ENCODE data around the gene AAMDC. TPM values are rescaled to one million over a fixed set of nuclear protein-coding genes. Genes with fewer than 3 reads are reported as not detected.
"Not testable (repeated sequence)": the region's sequence is repeated elsewhere in the genome, so short reads cannot be mapped to it uniquely, and the experiment has no call there.

Gene AAMDC
- total and polyA plus RNA-seq, 2 donors (not counting 1 experiment from before 2014, with no cell fraction given): 1.9 to 7.5 TPM

- H3K27ac ChIP-seq (ENCODE audit: low read length in 2 of 2); H3K9ac ChIP-seq (ENCODE audit: low read length); CTCF ChIA-PET; H3K4me3 ChIP-seq (ENCODE audit: control extremely low read depth in 1 of 5, extremely low read depth in 1 of 5, insufficient read depth in 1 of 5, low read depth in 2 of 5, low read length in 4 of 5); H3K4me3 Mint-ChIP-seq; H3K4me1 ChIP-seq (ENCODE audit: control insufficient read depth in 2 of 2, insufficient read depth in 2 of 2, low read length in 2 of 2); H3K9me3 Mint-ChIP-seq (ENCODE audit: insufficient read depth); H3K27me3 ChIP-seq (replicated peaks in 1 of 4; ENCODE audit: control extremely low read depth in 1 of 4, control insufficient read depth in 3 of 4, insufficient read depth in 4 of 4, low read length in 3 of 4); H3K4me1 Mint-ChIP-seq; intact Hi-C loops (cut with micrococcal nuclease); H3K79me2 ChIP-seq (ENCODE audit: control insufficient read depth, insufficient read depth, low read length); DNase-seq; H3K27me3 Mint-ChIP-seq; ATAC-seq (ENCODE audit: low read depth); H2AFZ ChIP-seq (ENCODE audit: insufficient read depth, low read depth, low read length, poor library complexity, severe bottlenecking); H3K4me2 ChIP-seq (replicated peaks; ENCODE audit: low read depth, low read length, poor library complexity, severe bottlenecking); H3K27ac Mint-ChIP-seq; H3K9me3 ChIP-seq (ENCODE audit: control extremely low read depth in 1 of 3, control insufficient read depth in 2 of 3, insufficient read depth in 1 of 3, low read length in 2 of 3); POLR2A ChIA-PET; H4K20me1 ChIP-seq (ENCODE audit: control insufficient read depth, insufficient read depth, low read length, poor library complexity, severe bottlenecking): not testable (repeated sequence)
- H3K36me3 ChIP-seq (replicated peaks in 1 of 2; ENCODE audit: control extremely low read depth in 1 of 2, control insufficient read depth in 1 of 2, extremely low read depth in 1 of 2, insufficient read depth in 2 of 2, low read length in 1 of 2): peaks cover 0 to 22% of the 10 kb centered on the region in 2 experiments
Observed at GRCh38 chr11:77890100-77890614, 69.2 kb downstream of the AAMDC start.

GRCh38 chr11:77890619-77891056 is 69.7 kb downstream of the AAMDC start:
- H3K9me3 Mint-ChIP-seq (ENCODE audit: insufficient read depth); CTCF ChIA-PET; DNase-seq; H2AFZ ChIP-seq (ENCODE audit: insufficient read depth, low read depth, low read length, poor library complexity, severe bottlenecking); H3K4me3 Mint-ChIP-seq; H3K27ac ChIP-seq (ENCODE audit: low read length in 2 of 2); H3K9ac ChIP-seq (ENCODE audit: low read length); H3K4me3 ChIP-seq (ENCODE audit: control extremely low read depth in 1 of 5, extremely low read depth in 1 of 5, insufficient read depth in 1 of 5, low read depth in 2 of 5, low read length in 4 of 5); H4K20me1 ChIP-seq (ENCODE audit: control insufficient read depth, insufficient read depth, low read length, poor library complexity, severe bottlenecking); H3K27ac Mint-ChIP-seq; H3K27me3 ChIP-seq (replicated peaks in 1 of 4; ENCODE audit: control extremely low read depth in 1 of 4, control insufficient read depth in 3 of 4, insufficient read depth in 4 of 4, low read length in 3 of 4); intact Hi-C loops (cut with micrococcal nuclease); H3K4me2 ChIP-seq (replicated peaks; ENCODE audit: low read depth, low read length, poor library complexity, severe bottlenecking); H3K27me3 Mint-ChIP-seq; H3K4me1 ChIP-seq (ENCODE audit: control insufficient read depth in 2 of 2, insufficient read depth in 2 of 2, low read length in 2 of 2); H3K4me1 Mint-ChIP-seq; H3K9me3 ChIP-seq (ENCODE audit: control extremely low read depth in 1 of 3, control insufficient read depth in 2 of 3, insufficient read depth in 1 of 3, low read length in 2 of 3); H3K79me2 ChIP-seq (ENCODE audit: control insufficient read depth, insufficient read depth, low read length); ATAC-seq (ENCODE audit: low read depth); POLR2A ChIA-PET: not testable (repeated sequence)
- no CpG with 5 or more reads among the region's 4 CpGs for WGBS (ENCODE audit: insufficient coverage)
- H3K36me3 ChIP-seq (replicated peaks in 1 of 2; ENCODE audit: control extremely low read depth in 1 of 2, control insufficient read depth in 1 of 2, extremely low read depth in 1 of 2, insufficient read depth in 2 of 2, low read length in 1 of 2): peaks cover 0 to 22% of the 10 kb centered on the region in 2 experiments

- ATAC-seq (ENCODE audit: low read depth): not testable (repeated sequence)
Observed at GRCh38 chr11:77891256-77891655, 70.3 kb downstream of the AAMDC start.

GRCh38 chr11:77891703-77892102 is 70.8 kb downstream of the AAMDC start:
- CTCF ChIA-PET; H3K9ac ChIP-seq (ENCODE audit: low read length); H3K4me3 Mint-ChIP-seq; H4K20me1 ChIP-seq (ENCODE audit: control insufficient read depth, insufficient read depth, low read length, poor library complexity, severe bottlenecking); H3K27me3 Mint-ChIP-seq; ATAC-seq (ENCODE audit: low read depth); H3K4me3 ChIP-seq (ENCODE audit: control extremely low read depth in 1 of 5, extremely low read depth in 1 of 5, insufficient read depth in 1 of 5, low read depth in 2 of 5, low read length in 4 of 5); intact Hi-C loops (cut with micrococcal nuclease); H3K4me1 ChIP-seq (ENCODE audit: control insufficient read depth in 2 of 2, insufficient read depth in 2 of 2, low read length in 2 of 2); H3K27ac Mint-ChIP-seq; POLR2A ChIA-PET; DNase-seq; H3K9me3 ChIP-seq (ENCODE audit: control extremely low read depth in 1 of 3, control insufficient read depth in 2 of 3, insufficient read depth in 1 of 3, low read length in 2 of 3); H3K79me2 ChIP-seq (ENCODE audit: control insufficient read depth, insufficient read depth, low read length); H3K27ac ChIP-seq (ENCODE audit: low read length in 2 of 2); H3K9me3 Mint-ChIP-seq (ENCODE audit: insufficient read depth); H2AFZ ChIP-seq (ENCODE audit: insufficient read depth, low read depth, low read length, poor library complexity, severe bottlenecking); H3K4me2 ChIP-seq (replicated peaks; ENCODE audit: low read depth, low read length, poor library complexity, severe bottlenecking); H3K27me3 ChIP-seq (replicated peaks in 1 of 4; ENCODE audit: control extremely low read depth in 1 of 4, control insufficient read depth in 3 of 4, insufficient read depth in 4 of 4, low read length in 3 of 4); H3K4me1 Mint-ChIP-seq: not testable (repeated sequence)
- peaks cover 0 to 13% of the 10 kb centered on the region in 2 experiments for H3K36me3 ChIP-seq (replicated peaks in 1 of 2; ENCODE audit: control extremely low read depth in 1 of 2, control insufficient read depth in 1 of 2, extremely low read depth in 1 of 2, insufficient read depth in 2 of 2, low read length in 1 of 2)
- no CpG with 5 or more reads among the region's 4 CpGs for WGBS (ENCODE audit: insufficient coverage)

More at GRCh38 chr11:77891256-77891655, 70.3 kb downstream of the AAMDC start:
- H3K4me1 ChIP-seq (ENCODE audit: control insufficient read depth in 2 of 2, insufficient read depth in 2 of 2, low read length in 2 of 2); DNase-seq; H3K4me1 Mint-ChIP-seq; H3K4me3 ChIP-seq (ENCODE audit: control extremely low read depth in 1 of 5, extremely low read depth in 1 of 5, insufficient read depth in 1 of 5, low read depth in 2 of 5, low read length in 4 of 5); H3K27ac Mint-ChIP-seq; H3K9ac ChIP-seq (ENCODE audit: low read length); CTCF ChIA-PET; H3K4me2 ChIP-seq (replicated peaks; ENCODE audit: low read depth, low read length, poor library complexity, severe bottlenecking); H4K20me1 ChIP-seq (ENCODE audit: control insufficient read depth, insufficient read depth, low read length, poor library complexity, severe bottlenecking); H3K27me3 ChIP-seq (replicated peaks in 1 of 4; ENCODE audit: control extremely low read depth in 1 of 4, control insufficient read depth in 3 of 4, insufficient read depth in 4 of 4, low read length in 3 of 4); H3K27me3 Mint-ChIP-seq; H3K4me3 Mint-ChIP-seq; H3K9me3 ChIP-seq (ENCODE audit: control extremely low read depth in 1 of 3, control insufficient read depth in 2 of 3, insufficient read depth in 1 of 3, low read length in 2 of 3); H2AFZ ChIP-seq (ENCODE audit: insufficient read depth, low read depth, low read length, poor library complexity, severe bottlenecking); H3K9me3 Mint-ChIP-seq (ENCODE audit: insufficient read depth); H3K27ac ChIP-seq (ENCODE audit: low read length in 2 of 2); POLR2A ChIA-PET; H3K79me2 ChIP-seq (ENCODE audit: control insufficient read depth, insufficient read depth, low read length); intact Hi-C loops (cut with micrococcal nuclease): not testable (repeated sequence)
- H3K36me3 ChIP-seq (replicated peaks in 1 of 2; ENCODE audit: control extremely low read depth in 1 of 2, control insufficient read depth in 1 of 2, extremely low read depth in 1 of 2, insufficient read depth in 2 of 2, low read length in 1 of 2): peaks cover 0 to 17% of the 10 kb centered on the region in 2 experiments
- WGBS (ENCODE audit: insufficient coverage): 80% methylated on average over 1 of the region's 7 CpGs
